Measurements from ENCODE around the gene RAET1G. TPM values are rescaled to one million over a fixed set of nuclear protein-coding genes. Genes with fewer than 3 reads are reported as not detected.

The RAET1G gene
- total RNA-seq, 2 experiments from 2014 or later = not detected

DNA sequence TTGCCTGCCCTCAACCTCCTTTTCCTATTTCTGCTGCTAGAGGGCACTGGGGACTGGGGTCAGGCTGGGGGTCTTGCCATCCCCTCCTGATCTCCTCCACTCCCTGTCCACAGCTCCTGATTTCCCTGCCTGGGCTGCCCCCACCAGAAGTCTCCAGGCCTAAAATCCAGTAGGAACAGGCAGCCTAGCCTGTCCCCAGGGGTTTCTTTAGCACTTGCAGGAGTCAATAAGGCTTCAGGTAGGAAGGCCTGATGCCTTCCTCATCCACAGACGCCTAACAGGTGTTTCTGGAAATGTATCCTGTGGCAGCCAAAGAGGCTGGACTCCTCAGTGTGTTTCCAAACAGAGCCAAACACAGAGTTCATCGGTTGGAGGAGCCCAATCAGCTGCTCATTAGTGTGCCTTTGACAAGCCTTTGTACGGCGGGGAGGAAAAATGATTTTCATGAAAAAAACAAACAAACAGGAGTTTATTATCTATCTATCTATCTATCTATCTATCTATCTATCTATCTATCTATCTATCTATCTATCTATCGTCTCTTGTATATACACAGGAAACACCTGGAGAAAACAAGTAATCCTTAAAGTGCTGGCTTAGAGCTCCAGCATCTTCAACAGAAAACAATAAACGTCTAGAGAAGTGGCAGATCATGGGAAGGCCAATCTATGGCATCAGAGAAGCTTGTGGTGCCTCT lies 21.3 kb downstream of the RAET1G start:
- TF ChIP-seq CTCF (conservative IDR thresholded peaks at IDR 0.05; ENCODE audit: low read length) (no peak), EZH2phosphoT487 (IDR thresholded peaks at IDR 0.05; ENCODE audit: borderline replicate concordance, low read depth, low read length) (no peak)
- Histone ChIP-seq H3K79me2 (ENCODE audit: insufficient read depth, low read depth, low read length) (no peaks in the 10 kb centered on the region), H3K27ac (ENCODE audit: low read depth, low read length, poor library complexity, severe bottlenecking) (no peak overlapping the region), H4K20me1 (ENCODE audit: insufficient read depth, low read length) (no peaks in the 10 kb centered on the region), H3K4me1 (ENCODE audit: insufficient read depth, low read length, poor library complexity, severe bottlenecking) (no peaks in the 10 kb centered on the region), H3K9me2 (ENCODE audit: insufficient read depth, low read length) (no peaks in the 10 kb centered on the region), H3K9me3 (ENCODE audit: low read length) (no peaks in the 10 kb centered on the region), H3K4me2 (ENCODE audit: low read length) (no peak overlapping the region), H3K36me3 (ENCODE audit: insufficient read depth, low read length) (no peaks in the 10 kb centered on the region), H2AFZ (ENCODE audit: low read length) (no peak overlapping the region), H3K4me3 (ENCODE audit: low read depth, low read length, poor library complexity, severe bottlenecking) (no peak overlapping the region)
- intact Hi-C loops (cut with micrococcal nuclease; ENCODE audit: unreplicated experiment) = no loop called here
- ChIA-PET POLR2A (no interaction called here), CTCF (ENCODE audit: unreplicated experiment) (no interaction called here)
- no peak for DNase-seq (ENCODE audit: low spot score)
- BruUV-seq (replicated peaks) = no TSS peak

DNA sequence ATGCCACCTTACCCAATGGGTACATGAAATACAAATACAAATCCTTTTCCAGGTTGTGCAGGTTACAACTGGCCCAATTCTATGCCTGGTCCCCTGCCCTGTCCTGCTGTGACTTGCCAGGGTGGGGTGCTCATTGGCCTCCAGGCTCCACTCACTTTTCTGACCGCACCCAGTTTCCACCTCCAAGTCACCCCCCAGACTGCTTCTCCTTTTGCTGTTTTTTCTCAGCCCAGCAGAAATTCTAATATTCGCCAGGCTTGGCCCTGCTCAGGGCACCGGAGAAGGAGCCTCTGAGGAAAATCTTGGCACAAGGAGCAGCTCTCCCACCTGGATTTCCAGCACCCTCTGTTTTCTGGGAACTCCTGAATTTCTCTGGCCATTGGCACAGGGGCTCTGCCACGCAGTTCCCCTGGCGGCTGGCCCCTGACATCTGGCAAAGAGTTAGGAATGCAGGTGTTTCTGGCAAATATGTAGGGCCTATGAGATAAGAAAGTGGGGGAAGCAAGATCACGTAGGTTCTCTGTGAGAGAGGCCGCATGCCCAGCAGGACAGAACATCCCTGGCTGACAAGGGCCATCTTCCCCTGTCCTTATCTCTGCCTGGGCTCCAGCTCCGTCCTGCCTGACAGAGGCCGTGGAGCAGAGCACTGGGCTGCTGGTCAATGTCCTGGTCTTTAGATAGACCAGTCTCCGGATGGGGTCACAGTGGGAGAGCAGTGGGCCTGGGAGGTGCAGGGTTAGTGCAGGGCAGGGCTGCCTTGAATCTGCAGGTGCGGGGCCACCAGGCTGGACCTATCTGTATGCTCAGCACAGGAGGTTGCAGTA lies 22.1 kb downstream of the RAET1G start:
- no peaks in the 10 kb centered on the region for H3K9me2 ChIP-seq (ENCODE audit: insufficient read depth, low read length)
- no peaks in the 10 kb centered on the region for H3K9me3 ChIP-seq (ENCODE audit: low read length)
- no TSS peak for BruUV-seq (replicated peaks)
- no peaks in the 10 kb centered on the region for H3K4me1 ChIP-seq (ENCODE audit: insufficient read depth, low read length, poor library complexity, severe bottlenecking)
- H3K36me3 ChIP-seq (ENCODE audit: insufficient read depth, low read length) = no peaks in the 10 kb centered on the region
- no peak for DNase-seq (ENCODE audit: low spot score)
- intact Hi-C loops (cut with micrococcal nuclease; ENCODE audit: unreplicated experiment) = no loop called here
- ChIA-PET POLR2A (no interaction called here), CTCF (ENCODE audit: unreplicated experiment) (no interaction called here)
- H3K27ac ChIP-seq (ENCODE audit: low read depth, low read length, poor library complexity, severe bottlenecking) = no peak overlapping the region
- no peak for TF ChIP-seq CTCF (conservative IDR thresholded peaks at IDR 0.05; ENCODE audit: low read length)
- no peak for TF ChIP-seq EZH2phosphoT487 (IDR thresholded peaks at IDR 0.05; ENCODE audit: borderline replicate concordance, low read depth, low read length)
- no peak overlapping the region for H2AFZ ChIP-seq (ENCODE audit: low read length)
- no peak overlapping the region for H3K4me3 ChIP-seq (ENCODE audit: low read depth, low read length, poor library complexity, severe bottlenecking)
- no peak overlapping the region for H3K4me2 ChIP-seq (ENCODE audit: low read length)
- H4K20me1 ChIP-seq (ENCODE audit: insufficient read depth, low read length) = no peaks in the 10 kb centered on the region
- no peaks in the 10 kb centered on the region for H3K79me2 ChIP-seq (ENCODE audit: insufficient read depth, low read depth, low read length)

Data from OCI-LY7 (cell line).